A549 (cell line): ENCODE data around the gene IHH.

Experiments
- CTCF ChIP-seq: fragments of >200 bp; sonication (Bioruptor Twin); formaldehyde crosslinking; IDR thresholded peaks from 3 replicates; pipeline ENCODE4 v1.5.1; 2016
- EHF ChIP-seq: fragments of 250-450 bp; sonication (Bioruptor Pico); IDR thresholded peaks from 2 replicates; pipeline ENCODE4 v1.5.0; 2020; ENCODE audit warnings: mild to moderate bottlenecking
- EHMT2 ChIP-seq: fragments of 200-600 bp; sonication (generic); IDR thresholded peaks from 2 replicates; pipeline ENCODE4 v1.6.1; 2016; ENCODE audit warnings: antibody characterized with exemption, low read depth, mild to moderate bottlenecking, moderate library complexity
- EP300 ChIP-seq, 2 experiments: fragments of >200 bp; sonication (Bioruptor Twin); formaldehyde crosslinking; IDR thresholded peaks; 2 replicates in 1 of 2; 3 replicates in 1 of 2; pipeline ENCODE4 v1.6.1; 2016 to 2017
- FOXS1 ChIP-seq: fragments of 250-450 bp; sonication (Bioruptor Pico); IDR thresholded peaks from 2 replicates; pipeline ENCODE4 v1.5.0; 2020; ENCODE audit warnings: mild to moderate bottlenecking, moderate library complexity
- JUNB ChIP-seq: fragments of >200 bp; sonication (Bioruptor Twin); formaldehyde crosslinking; IDR thresholded peaks from 2 replicates; pipeline ENCODE4 v1.6.1; 2016
- MAX ChIP-seq: IDR thresholded peaks from 2 replicates; pipeline ENCODE4 v1.6.1; 2012
- NR3C1 ChIP-seq: fragments of >200 bp; sonication (Bioruptor Twin); formaldehyde crosslinking; IDR thresholded peaks from 3 replicates; pipeline ENCODE4 v1.6.1; 2017
- PHF8 ChIP-seq: fragments of 200-600 bp; sonication (generic); IDR thresholded peaks from 2 replicates; pipeline ENCODE4 v1.6.1; 2016; ENCODE audit warnings: low read depth, mild to moderate bottlenecking, antibody characterized with exemption, moderate library complexity, borderline replicate concordance
- POLR2A ChIP-seq: IDR thresholded peaks from 2 replicates; pipeline ENCODE4 v1.6.1; 2012; ENCODE audit warnings: mild to moderate bottlenecking, low read length
- RAD21 ChIP-seq, 2 experiments: fragments of >200 bp in 1 of 2; sonication (Bioruptor Twin) in 1 of 2; formaldehyde crosslinking in 1 of 2; IDR thresholded peaks in 1 of 2; conservative IDR thresholded peaks in 1 of 2; 2 replicates in 1 of 2; 3 replicates in 1 of 2; pipeline ENCODE4 v1.6.1; 2012 to 2018; ENCODE audit warnings: inconsistent platforms in 1 of 2
- REST ChIP-seq: fragments of 200-600 bp; sonication (generic); IDR thresholded peaks from 2 replicates; pipeline ENCODE4 v1.6.1; 2016; ENCODE audit warnings: antibody characterized with exemption, mild to moderate bottlenecking, moderate library complexity
- SREBF2 ChIP-seq: fragments of 450-650 bp; IDR thresholded peaks from 2 replicates; pipeline ENCODE4 v1.6.1; 2014; ENCODE audit warnings: mild to moderate bottlenecking, moderate library complexity

- no peak for TF ChIP-seq CTCF
- TF ChIP-seq POLR2A, result no peak
- no peak for TF ChIP-seq REST
- TF ChIP-seq MAX, result no peak
- no peak for TF ChIP-seq FOXS1 (CRISPR knock-in tag)
- no peak for TF ChIP-seq EP300 (IDR thresholded peaks at IDR 0.05)
- no peak for TF ChIP-seq RAD21 (conservative IDR thresholded peaks at IDR 0.05 in 1 of 2, IDR thresholded peaks at IDR 0.05 in 1 of 2)
- TF ChIP-seq JUNB, result no peak
- TF ChIP-seq EHF (CRISPR knock-in tag), result no peak
- no peak for TF ChIP-seq PHF8
- no peak for TF ChIP-seq EHMT2
- no peak for TF ChIP-seq NR3C1
- no peak for TF ChIP-seq SREBF2
Measured at GRCh38 chr2:219086196-219086595, 25.5 kb upstream of the IHH start.
